ENCODE results near the gene ANP32A. TPM values are rescaled to one million over a fixed set of nuclear protein-coding genes. Genes with fewer than 3 reads are reported as not detected.
"Not testable (repeated sequence)": the region's sequence is repeated elsewhere in the genome, so short reads cannot be mapped to it uniquely, and the experiment has no call there.

ANP32A gene
- 65.8 and 99.5 TPM in 2 replicates for total RNA-seq

GRCh38 chr15:68820295-68821189 lies at the start of gene ANP32A:
Gene ANP32A, minus strand, starts transcription at chr15:68820895. Its CDS starts 144 bp downstream, at chr15:68820751.
- no peak for TF ChIP-seq CTCF (conservative IDR thresholded peaks at IDR 0.05; ENCODE audit: low read depth, low read length)
- DNase-seq (ENCODE audit: low read depth), result no peak
- peak within 1 kb of the TSS; percentile 94 for H3K4me3 ChIP-seq (ENCODE audit: low read depth, low read length)

- DNase-seq (ENCODE audit: low read depth), result no peak
- TF ChIP-seq CTCF (conservative IDR thresholded peaks at IDR 0.05; ENCODE audit: low read depth, low read length), result no peak
- no peak overlapping the region for H3K4me3 ChIP-seq (ENCODE audit: low read depth, low read length)
These were observed 47.6 kb upstream of the ANP32A start for GRCh38 chr15:68868296-68868695.

GRCh38 chr15:68862415-68862814 lies 41.7 kb upstream of the ANP32A start:
- H3K4me3 ChIP-seq (ENCODE audit: low read depth, low read length), result no peak overlapping the region
- no peak for TF ChIP-seq CTCF (conservative IDR thresholded peaks at IDR 0.05; ENCODE audit: low read depth, low read length)
- no peak for DNase-seq (ENCODE audit: low read depth)

- not testable (repeated sequence) for H3K4me3 ChIP-seq (ENCODE audit: low read depth, low read length); DNase-seq (ENCODE audit: low read depth)
These were observed 38.0 kb upstream of the ANP32A start for GRCh38 chr15:68858666-68859065.

- not testable (repeated sequence) for H3K4me3 ChIP-seq (ENCODE audit: low read depth, low read length); DNase-seq (ENCODE audit: low read depth)
These were observed 36.7 kb upstream of the ANP32A start for GRCh38 chr15:68857443-68857842.

GRCh38 chr15:68852461-68852860 lies 31.8 kb upstream of the ANP32A start:
- no peak for DNase-seq (ENCODE audit: low read depth)
- H3K4me3 ChIP-seq (ENCODE audit: low read depth, low read length), result no peak overlapping the region
- TF ChIP-seq CTCF (conservative IDR thresholded peaks at IDR 0.05; ENCODE audit: low read depth, low read length), result no peak

GRCh38 chr15:68851971-68852370 lies 31.3 kb upstream of the ANP32A start:
- no peak for DNase-seq (ENCODE audit: low read depth)
- H3K4me3 ChIP-seq (ENCODE audit: low read depth, low read length), result no peak overlapping the region
- TF ChIP-seq CTCF (conservative IDR thresholded peaks at IDR 0.05; ENCODE audit: low read depth, low read length), result no peak

- no peak overlapping the region for H3K4me3 ChIP-seq (ENCODE audit: low read depth, low read length)
- no peak for DNase-seq (ENCODE audit: low read depth)
- no peak for TF ChIP-seq CTCF (conservative IDR thresholded peaks at IDR 0.05; ENCODE audit: low read depth, low read length)
These were observed 28.8 kb upstream of the ANP32A start for GRCh38 chr15:68849497-68849896.
